ENCODE data around the gene CPNE6.

CPNE6 gene

GRCh38 chr14:24083462-24083861 lies 12.1 kb downstream of the CPNE6 start:
- no peak overlapping the region for H4K8ac ChIP-seq (ENCODE audit: low read length)
- H3K4me2 ChIP-seq (ENCODE audit: low read length, poor library complexity, severe bottlenecking): no peak overlapping the region
- no peak overlapping the region for H3K18ac ChIP-seq (ENCODE audit: low read depth in 1 of 2, low read length in 2 of 2)
- no peak overlapping the region for H3K23ac ChIP-seq (ENCODE audit: low read length in 2 of 2)
- H2BK12ac ChIP-seq (ENCODE audit: low read length in 2 of 2): no peak overlapping the region
- no peak overlapping the region for H4K91ac ChIP-seq (ENCODE audit: low read length)
- WGBS: 83% methylated on average over 3 of the region's 3 CpGs
- no peak overlapping the region for H3K4me3 ChIP-seq (ENCODE audit: insufficient read depth in 1 of 2, low read depth in 1 of 2, low read length in 2 of 2)
- H3K4me1 ChIP-seq (ENCODE audit: control insufficient read depth, insufficient read depth, low read depth, low read length): peaks cover 10% of the 10 kb centered on the region
- no peak for DNase-seq
- H2BK15ac ChIP-seq (ENCODE audit: low read depth, poor library complexity, severe bottlenecking): no peak overlapping the region
- no peak overlapping the region for H2BK120ac ChIP-seq (ENCODE audit: low read depth, low read length)
- H2AK5ac ChIP-seq (ENCODE audit: low read length, severe bottlenecking): no peak overlapping the region
- H3K27ac ChIP-seq (ENCODE audit: low read length, poor library complexity, severe bottlenecking): no peak overlapping the region
- H3K9me3 ChIP-seq (ENCODE audit: control insufficient read depth, low read length): no peaks in the 10 kb centered on the region
- no peak overlapping the region for H2AFZ ChIP-seq (ENCODE audit: low read depth, low read length)
- H3K9ac ChIP-seq (ENCODE audit: low read length): no peak overlapping the region
- H2BK5ac ChIP-seq (ENCODE audit: low read depth, low read length, poor library complexity, severe bottlenecking): no peak overlapping the region
- no peaks in the 10 kb centered on the region for H3K36me3 ChIP-seq (ENCODE audit: control insufficient read depth in 1 of 2, insufficient read depth in 2 of 2, low read depth in 1 of 2, low read length in 2 of 2)
- peaks cover 2% of the 10 kb centered on the region for H3K79me1 ChIP-seq (replicated peaks; ENCODE audit: low read length, poor library complexity, severe bottlenecking)
- no peak overlapping the region for H3K14ac ChIP-seq (ENCODE audit: low read length in 2 of 2)
- no peak overlapping the region for H3K4ac ChIP-seq (ENCODE audit: low read depth in 1 of 2, low read length in 2 of 2)
- H3K27me3 ChIP-seq (ENCODE audit: control insufficient read depth in 1 of 2, insufficient read depth in 1 of 2, low read length in 2 of 2): peaks cover 73 to 77% of the 10 kb centered on the region in 2 experiments

DNA sequence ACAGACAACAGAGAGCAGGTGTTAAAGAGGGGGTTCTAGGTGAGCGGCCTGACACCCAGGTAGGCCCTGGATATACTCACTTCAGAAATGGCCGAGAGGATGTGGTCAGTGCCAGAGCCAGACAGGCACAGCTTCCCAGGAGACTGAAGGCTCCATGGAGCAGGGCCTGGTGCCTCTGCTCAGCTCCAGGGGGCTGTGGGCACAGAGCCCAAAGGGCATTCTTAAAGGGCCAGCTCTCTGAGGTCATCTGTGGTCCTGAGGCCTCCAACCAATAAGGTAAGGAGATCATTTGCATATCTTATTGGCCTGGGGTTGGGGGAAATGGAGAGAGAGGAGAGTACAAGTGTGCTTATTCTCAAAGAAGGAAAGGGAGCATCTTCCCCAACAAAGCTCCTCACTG lies 13.1 kb downstream of the CPNE6 start:
- H2BK120ac ChIP-seq (ENCODE audit: low read depth, low read length): no peak overlapping the region
- no peak overlapping the region for H2AK5ac ChIP-seq (ENCODE audit: low read length, severe bottlenecking)
- no peaks in the 10 kb centered on the region for H3K9me3 ChIP-seq (ENCODE audit: control insufficient read depth, low read length)
- H3K79me1 ChIP-seq (replicated peaks; ENCODE audit: low read length, poor library complexity, severe bottlenecking): peaks cover 2% of the 10 kb centered on the region
- H2BK15ac ChIP-seq (ENCODE audit: low read depth, poor library complexity, severe bottlenecking): no peak overlapping the region
- no peak overlapping the region for H3K4ac ChIP-seq (ENCODE audit: low read depth in 1 of 2, low read length in 2 of 2)
- no peak overlapping the region for H3K23ac ChIP-seq (ENCODE audit: low read length in 2 of 2)
- no peak for DNase-seq
- H4K91ac ChIP-seq (ENCODE audit: low read length): no peak overlapping the region
- no peak overlapping the region for H3K27ac ChIP-seq (ENCODE audit: low read length, poor library complexity, severe bottlenecking)
- no peak overlapping the region for H3K4me2 ChIP-seq (ENCODE audit: low read length, poor library complexity, severe bottlenecking)
- no peak overlapping the region for H3K18ac ChIP-seq (ENCODE audit: low read depth in 1 of 2, low read length in 2 of 2)
- H3K14ac ChIP-seq (ENCODE audit: low read length in 2 of 2): no peak overlapping the region
- H2BK12ac ChIP-seq (ENCODE audit: low read length in 2 of 2): no peak overlapping the region
- peaks cover 10% of the 10 kb centered on the region for H3K4me1 ChIP-seq (ENCODE audit: control insufficient read depth, insufficient read depth, low read depth, low read length)
- no peak overlapping the region for H2BK5ac ChIP-seq (ENCODE audit: low read depth, low read length, poor library complexity, severe bottlenecking)
- WGBS: 93% methylated on average over 2 of the region's 2 CpGs
- H3K27me3 ChIP-seq (ENCODE audit: control insufficient read depth in 1 of 2, insufficient read depth in 1 of 2, low read length in 2 of 2): peaks cover 63 to 67% of the 10 kb centered on the region in 2 experiments
- H3K4me3 ChIP-seq (ENCODE audit: insufficient read depth in 1 of 2, low read depth in 1 of 2, low read length in 2 of 2): no peak overlapping the region
- no peak overlapping the region for H3K9ac ChIP-seq (ENCODE audit: low read length)
- H4K8ac ChIP-seq (ENCODE audit: low read length): no peak overlapping the region
- H2AFZ ChIP-seq (ENCODE audit: low read depth, low read length): no peak overlapping the region
- H3K36me3 ChIP-seq (ENCODE audit: control insufficient read depth in 1 of 2, insufficient read depth in 2 of 2, low read depth in 1 of 2, low read length in 2 of 2): no peaks in the 10 kb centered on the region

- no peak overlapping the region for H3K14ac ChIP-seq (ENCODE audit: low read length in 2 of 2)
- no peak overlapping the region for H2BK12ac ChIP-seq (ENCODE audit: low read length in 2 of 2)
- H2AFZ ChIP-seq (ENCODE audit: low read depth, low read length): no peak overlapping the region
- H2BK15ac ChIP-seq (ENCODE audit: low read depth, poor library complexity, severe bottlenecking): no peak overlapping the region
- H3K4ac ChIP-seq (ENCODE audit: low read depth in 1 of 2, low read length in 2 of 2): no peak overlapping the region
- no peak overlapping the region for H2BK120ac ChIP-seq (ENCODE audit: low read depth, low read length)
- H3K9ac ChIP-seq (ENCODE audit: low read length): no peak overlapping the region
- H4K8ac ChIP-seq (ENCODE audit: low read length): no peak overlapping the region
- peaks cover 55 to 59% of the 10 kb centered on the region in 2 experiments for H3K27me3 ChIP-seq (ENCODE audit: control insufficient read depth in 1 of 2, insufficient read depth in 1 of 2, low read length in 2 of 2)
- WGBS: 95% methylated on average over 3 of the region's 3 CpGs
- H3K4me1 ChIP-seq (ENCODE audit: control insufficient read depth, insufficient read depth, low read depth, low read length): peaks cover 10% of the 10 kb centered on the region
- no peak for DNase-seq
- H3K18ac ChIP-seq (ENCODE audit: low read depth in 1 of 2, low read length in 2 of 2): no peak overlapping the region
- H3K36me3 ChIP-seq (ENCODE audit: control insufficient read depth in 1 of 2, insufficient read depth in 2 of 2, low read depth in 1 of 2, low read length in 2 of 2): no peaks in the 10 kb centered on the region
- no peak overlapping the region for H2AK5ac ChIP-seq (ENCODE audit: low read length, severe bottlenecking)
- H2BK5ac ChIP-seq (ENCODE audit: low read depth, low read length, poor library complexity, severe bottlenecking): no peak overlapping the region
- H3K9me3 ChIP-seq (ENCODE audit: control insufficient read depth, low read length): no peaks in the 10 kb centered on the region
- peaks cover 2% of the 10 kb centered on the region for H3K79me1 ChIP-seq (replicated peaks; ENCODE audit: low read length, poor library complexity, severe bottlenecking)
- H3K4me3 ChIP-seq (ENCODE audit: insufficient read depth in 1 of 2, low read depth in 1 of 2, low read length in 2 of 2): no peak overlapping the region
- H3K4me2 ChIP-seq (ENCODE audit: low read length, poor library complexity, severe bottlenecking): no peak overlapping the region
- no peak overlapping the region for H4K91ac ChIP-seq (ENCODE audit: low read length)
- no peak overlapping the region for H3K27ac ChIP-seq (ENCODE audit: low read length, poor library complexity, severe bottlenecking)
- no peak overlapping the region for H3K23ac ChIP-seq (ENCODE audit: low read length in 2 of 2)
Measured at GRCh38 chr14:24085215-24085614, 13.9 kb downstream of the CPNE6 start.

- H3K23ac ChIP-seq (ENCODE audit: low read length in 2 of 2): no peak overlapping the region
- H3K4me2 ChIP-seq (ENCODE audit: low read length, poor library complexity, severe bottlenecking): no peak overlapping the region
- no peak overlapping the region for H4K8ac ChIP-seq (ENCODE audit: low read length)
- H4K91ac ChIP-seq (ENCODE audit: low read length): no peak overlapping the region
- no peaks in the 10 kb centered on the region for H3K79me1 ChIP-seq (replicated peaks; ENCODE audit: low read length, poor library complexity, severe bottlenecking)
- H2AFZ ChIP-seq (ENCODE audit: low read depth, low read length): no peak overlapping the region
- H2AK5ac ChIP-seq (ENCODE audit: low read length, severe bottlenecking): no peak overlapping the region
- no peak overlapping the region for H3K14ac ChIP-seq (ENCODE audit: low read length in 2 of 2)
- WGBS: 57% methylated on average over 3 of the region's 3 CpGs
- no peak overlapping the region for H3K4ac ChIP-seq (ENCODE audit: low read depth in 1 of 2, low read length in 2 of 2)
- peaks cover 5% of the 10 kb centered on the region for H3K4me1 ChIP-seq (ENCODE audit: control insufficient read depth, insufficient read depth, low read depth, low read length)
- no peak overlapping the region for H2BK15ac ChIP-seq (ENCODE audit: low read depth, poor library complexity, severe bottlenecking)
- no peak overlapping the region for H3K9ac ChIP-seq (ENCODE audit: low read length)
- no peak overlapping the region for H2BK5ac ChIP-seq (ENCODE audit: low read depth, low read length, poor library complexity, severe bottlenecking)
- H3K18ac ChIP-seq (ENCODE audit: low read depth in 1 of 2, low read length in 2 of 2): no peak overlapping the region
- H3K36me3 ChIP-seq (ENCODE audit: control insufficient read depth in 1 of 2, insufficient read depth in 2 of 2, low read depth in 1 of 2, low read length in 2 of 2): no peaks in the 10 kb centered on the region
- no peak for DNase-seq
- no peaks in the 10 kb centered on the region for H3K9me3 ChIP-seq (ENCODE audit: control insufficient read depth, low read length)
- H2BK120ac ChIP-seq (ENCODE audit: low read depth, low read length): no peak overlapping the region
- no peak overlapping the region for H3K27ac ChIP-seq (ENCODE audit: low read length, poor library complexity, severe bottlenecking)
- no peak overlapping the region for H2BK12ac ChIP-seq (ENCODE audit: low read length in 2 of 2)
- H3K27me3 ChIP-seq (ENCODE audit: control insufficient read depth in 1 of 2, insufficient read depth in 1 of 2, low read length in 2 of 2): peaks cover 46 to 50% of the 10 kb centered on the region in 2 experiments
- H3K4me3 ChIP-seq (ENCODE audit: insufficient read depth in 1 of 2, low read depth in 1 of 2, low read length in 2 of 2): no peak overlapping the region
Measured at GRCh38 chr14:24086193-24086955, 15.0 kb downstream of the CPNE6 start.

Data from mesenchymal stem cell (in vitro differentiated cells and primary cell).